Esophagus muscularis mucosa (tissue), 3 donors: ENCODE measurements around the gene OSBPL2.

Source experiments
- POLR2A ChIP-seq: fragments of 450-650 bp; IDR thresholded peaks from one replicate; pipeline ENCODE4 v1.6.1; 2017; ENCODE audit warnings: antibody characterized with exemption, moderate library complexity, mild to moderate bottlenecking, low read depth
- POLR2AphosphoS5 ChIP-seq, 2 donors: sonication (generic); formaldehyde crosslinking; IDR thresholded peaks; one replicate each; pipeline ENCODE4 v1.6.1; 2017; ENCODE audit warnings: antibody characterized with exemption in 2 of 2
- TF ChIP-seq, protein P1 (sequence below), 3 experiments: fragments of 200-600 bp in 2 of 3; fragments of 450-650 bp in 1 of 3; sonication (generic) in 2 of 3; IDR thresholded peaks; one replicate each; pipeline ENCODE4 v1.5.1; 2017 to 2019; ENCODE audit warnings: antibody characterized with exemption in 3 of 3, mild to moderate bottlenecking in 2 of 3, moderate library complexity in 1 of 3

DNA sequence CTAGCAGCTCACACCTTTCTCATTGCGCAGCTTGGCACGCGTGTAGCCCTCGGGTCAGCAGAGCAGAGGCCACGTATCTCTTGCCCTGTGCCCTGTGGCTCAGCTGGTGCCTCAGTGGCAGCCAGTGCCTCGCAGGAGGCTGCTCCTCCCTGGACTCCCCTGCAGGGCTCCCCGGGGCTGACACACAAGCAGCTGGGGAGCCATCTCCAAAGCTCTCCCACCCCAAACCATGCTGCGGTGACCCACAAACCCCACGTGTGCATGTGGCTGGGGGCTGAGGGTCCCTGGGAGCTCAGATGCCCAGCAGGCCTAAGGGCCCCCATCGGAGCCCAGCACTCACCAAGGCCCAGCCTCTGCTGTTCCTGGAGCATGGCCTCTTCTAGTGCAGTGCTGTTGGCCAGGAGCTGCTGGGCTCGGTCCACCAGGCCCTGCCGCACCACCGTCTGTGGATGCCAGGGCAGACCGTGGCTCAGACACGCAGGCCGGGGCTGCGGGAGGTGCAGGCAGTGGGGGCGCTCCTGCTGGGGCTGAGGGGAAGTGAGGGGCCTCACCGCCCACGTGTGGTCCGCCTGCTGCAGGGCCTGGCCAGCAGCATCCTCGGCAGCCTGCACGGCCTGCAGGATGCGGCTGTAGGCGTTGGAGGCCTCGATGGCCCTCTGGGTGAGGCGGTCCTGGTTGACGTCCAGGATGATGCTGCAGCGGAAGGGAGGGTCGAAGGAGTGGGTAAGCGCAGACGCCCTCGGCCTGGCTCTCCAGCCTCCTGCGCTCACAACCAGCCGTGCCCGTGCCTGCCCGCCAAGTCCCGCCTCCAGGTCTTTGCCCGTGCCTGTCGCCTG lies 78.2 kb downstream of the OSBPL2 start:
- TF ChIP-seq, protein P1, sequence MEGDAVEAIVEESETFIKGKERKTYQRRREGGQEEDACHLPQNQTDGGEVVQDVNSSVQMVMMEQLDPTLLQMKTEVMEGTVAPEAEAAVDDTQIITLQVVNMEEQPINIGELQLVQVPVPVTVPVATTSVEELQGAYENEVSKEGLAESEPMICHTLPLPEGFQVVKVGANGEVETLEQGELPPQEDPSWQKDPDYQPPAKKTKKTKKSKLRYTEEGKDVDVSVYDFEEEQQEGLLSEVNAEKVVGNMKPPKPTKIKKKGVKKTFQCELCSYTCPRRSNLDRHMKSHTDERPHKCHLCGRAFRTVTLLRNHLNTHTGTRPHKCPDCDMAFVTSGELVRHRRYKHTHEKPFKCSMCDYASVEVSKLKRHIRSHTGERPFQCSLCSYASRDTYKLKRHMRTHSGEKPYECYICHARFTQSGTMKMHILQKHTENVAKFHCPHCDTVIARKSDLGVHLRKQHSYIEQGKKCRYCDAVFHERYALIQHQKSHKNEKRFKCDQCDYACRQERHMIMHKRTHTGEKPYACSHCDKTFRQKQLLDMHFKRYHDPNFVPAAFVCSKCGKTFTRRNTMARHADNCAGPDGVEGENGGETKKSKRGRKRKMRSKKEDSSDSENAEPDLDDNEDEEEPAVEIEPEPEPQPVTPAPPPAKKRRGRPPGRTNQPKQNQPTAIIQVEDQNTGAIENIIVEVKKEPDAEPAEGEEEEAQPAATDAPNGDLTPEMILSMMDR (IDR thresholded peaks at IDR 0.05) = no peak
- no peak for TF ChIP-seq POLR2A
- no peak for TF ChIP-seq POLR2AphosphoS5 (IDR thresholded peaks at IDR 0.05)
